ENCODE results near the gene PTGR3.

Gene PTGR3

GRCh38 chr18:75210274-75211001 lies 1.5 kb upstream of the PTGR3 start, which contains the start of gene TSHZ1 (continued):
- TF ChIP-seq, protein P1, sequence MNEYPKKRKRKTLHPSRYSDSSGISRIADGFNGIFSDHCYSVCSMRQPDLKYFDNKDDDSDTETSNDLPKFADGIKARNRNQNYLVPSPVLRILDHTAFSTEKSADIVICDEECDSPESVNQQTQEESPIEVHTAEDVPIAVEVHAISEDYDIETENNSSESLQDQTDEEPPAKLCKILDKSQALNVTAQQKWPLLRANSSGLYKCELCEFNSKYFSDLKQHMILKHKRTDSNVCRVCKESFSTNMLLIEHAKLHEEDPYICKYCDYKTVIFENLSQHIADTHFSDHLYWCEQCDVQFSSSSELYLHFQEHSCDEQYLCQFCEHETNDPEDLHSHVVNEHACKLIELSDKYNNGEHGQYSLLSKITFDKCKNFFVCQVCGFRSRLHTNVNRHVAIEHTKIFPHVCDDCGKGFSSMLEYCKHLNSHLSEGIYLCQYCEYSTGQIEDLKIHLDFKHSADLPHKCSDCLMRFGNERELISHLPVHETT (tag by site-specific recombination; IDR thresholded peaks at IDR 0.05), result no peak
- TF ChIP-seq ZNF692 (tag by site-specific recombination; IDR thresholded peaks at IDR 0.05), result no peak
- 0 out of 2 replicates have a peak, but pooled peaks have one; percentile 29 for TF ChIP-seq ZNF362 (tag by site-specific recombination; IDR thresholded peaks at IDR 0.05)
- TF ChIP-seq TCF7L2 (IDR thresholded peaks at IDR 0.05; ENCODE audit: borderline replicate concordance, low read depth, low read length), result no peak
- no peak; the same call in 1 of the 2 replicates for TF ChIP-seq ZNF10 (tag by site-specific recombination; IDR thresholded peaks at IDR 0.05)
- peak; percentile 27 for TF ChIP-seq PRDM10 (tag by site-specific recombination; IDR thresholded peaks at IDR 0.05)
- no peak for TF ChIP-seq ELK4 (IDR thresholded peaks at IDR 0.05; ENCODE audit: borderline replicate concordance, low read depth, low read length)
- TF ChIP-seq GLI2 (tag by site-specific recombination; IDR thresholded peaks at IDR 0.05; ENCODE audit: borderline replicate concordance, low read depth), result no peak
- TF ChIP-seq ZNF843 (tag by site-specific recombination; IDR thresholded peaks at IDR 0.05), result no peak
- no peak for TF ChIP-seq MEIS1 (CRISPR knock-in tag; IDR thresholded peaks at IDR 0.05; ENCODE audit: borderline replicate concordance)
- no peak for TF ChIP-seq ZNF473 (tag by site-specific recombination; IDR thresholded peaks at IDR 0.05)
- no peak for TF ChIP-seq ZIC2 (tag by site-specific recombination; IDR thresholded peaks at IDR 0.05)
- no peak for TF ChIP-seq ZNF221 (tag by site-specific recombination; IDR thresholded peaks at IDR 0.05; ENCODE audit: borderline replicate concordance)
- no peak for TF ChIP-seq ZNF571 (tag by site-specific recombination; IDR thresholded peaks at IDR 0.05)
- TF ChIP-seq ZNF24 (tag by site-specific recombination; IDR thresholded peaks at IDR 0.05), result no peak
- no peak for TF ChIP-seq ZBTB1 (tag by site-specific recombination; IDR thresholded peaks at IDR 0.05)
- TF ChIP-seq ZNF132 (tag by site-specific recombination; IDR thresholded peaks at IDR 0.05; ENCODE audit: borderline replicate concordance), result no peak
- no peak for TF ChIP-seq ZNF26 (tag by site-specific recombination; IDR thresholded peaks at IDR 0.05)
- TF ChIP-seq ZNF610 (tag by site-specific recombination; IDR thresholded peaks at IDR 0.05; ENCODE audit: borderline replicate concordance), result no peak
- no peak for TF ChIP-seq GLI4 (tag by site-specific recombination; IDR thresholded peaks at IDR 0.05)
- TF ChIP-seq ZBTB48 (tag by site-specific recombination; IDR thresholded peaks at IDR 0.05), result no peak
- TF ChIP-seq ZFP69B (tag by site-specific recombination; IDR thresholded peaks at IDR 0.05), result no peak
- TF ChIP-seq, protein P2, sequence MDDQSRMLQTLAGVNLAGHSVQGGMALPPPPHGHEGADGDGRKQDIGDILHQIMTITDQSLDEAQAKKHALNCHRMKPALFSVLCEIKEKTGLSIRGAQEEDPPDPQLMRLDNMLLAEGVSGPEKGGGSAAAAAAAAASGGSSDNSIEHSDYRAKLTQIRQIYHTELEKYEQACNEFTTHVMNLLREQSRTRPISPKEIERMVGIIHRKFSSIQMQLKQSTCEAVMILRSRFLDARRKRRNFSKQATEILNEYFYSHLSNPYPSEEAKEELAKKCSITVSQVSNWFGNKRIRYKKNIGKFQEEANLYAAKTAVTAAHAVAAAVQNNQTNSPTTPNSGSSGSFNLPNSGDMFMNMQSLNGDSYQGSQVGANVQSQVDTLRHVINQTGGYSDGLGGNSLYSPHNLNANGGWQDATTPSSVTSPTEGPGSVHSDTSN (CRISPR knock-in tag; IDR thresholded peaks at IDR 0.05), result no peak
- peak; percentile 39; the same call in 1 of the 2 replicates for TF ChIP-seq ZBTB20 (tag by site-specific recombination; IDR thresholded peaks at IDR 0.05)
- TF ChIP-seq, protein P3, sequence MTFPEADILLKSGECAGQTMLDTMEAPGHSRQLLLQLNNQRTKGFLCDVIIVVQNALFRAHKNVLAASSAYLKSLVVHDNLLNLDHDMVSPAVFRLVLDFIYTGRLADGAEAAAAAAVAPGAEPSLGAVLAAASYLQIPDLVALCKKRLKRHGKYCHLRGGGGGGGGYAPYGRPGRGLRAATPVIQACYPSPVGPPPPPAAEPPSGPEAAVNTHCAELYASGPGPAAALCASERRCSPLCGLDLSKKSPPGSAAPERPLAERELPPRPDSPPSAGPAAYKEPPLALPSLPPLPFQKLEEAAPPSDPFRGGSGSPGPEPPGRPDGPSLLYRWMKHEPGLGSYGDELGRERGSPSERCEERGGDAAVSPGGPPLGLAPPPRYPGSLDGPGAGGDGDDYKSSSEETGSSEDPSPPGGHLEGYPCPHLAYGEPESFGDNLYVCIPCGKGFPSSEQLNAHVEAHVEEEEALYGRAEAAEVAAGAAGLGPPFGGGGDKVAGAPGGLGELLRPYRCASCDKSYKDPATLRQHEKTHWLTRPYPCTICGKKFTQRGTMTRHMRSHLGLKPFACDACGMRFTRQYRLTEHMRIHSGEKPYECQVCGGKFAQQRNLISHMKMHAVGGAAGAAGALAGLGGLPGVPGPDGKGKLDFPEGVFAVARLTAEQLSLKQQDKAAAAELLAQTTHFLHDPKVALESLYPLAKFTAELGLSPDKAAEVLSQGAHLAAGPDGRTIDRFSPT (tag by site-specific recombination; IDR thresholded peaks at IDR 0.05), result no peak
